G401 (cell line): ENCODE results near the gene DNAJB2. TPM values are rescaled to one million over a fixed set of nuclear protein-coding genes. Genes with fewer than 3 reads are reported as not detected.
"Not testable (repeated sequence)": the region's sequence is repeated elsewhere in the genome, so short reads cannot be mapped to it uniquely, and the experiment has no call there.

Experiments used
- DNase-seq: peaks from one replicate; pipeline ENCODE4 v3.0.0-alpha.2; 2015; ENCODE audit warnings: low spot score
- in situ Hi-C: cut with HindIII; loops from 2 replicates; pipeline ENCODE4 v1.10.0; 2016; ENCODE audit warnings: low sequenced_read_pairs, mixed read lengths
- total RNA-seq: library from RNA; depleted of rRNA; stranded (reverse); fragments of >200 nt; shearing (Covaris generic); gene quantifications from 2 replicates; pipeline ENCODE4 v1.2.3, GENCODE V29; 2014

Gene DNAJB2
- total RNA-seq, 1 experiment from 2014 or later, result 123 TPM

DNA sequence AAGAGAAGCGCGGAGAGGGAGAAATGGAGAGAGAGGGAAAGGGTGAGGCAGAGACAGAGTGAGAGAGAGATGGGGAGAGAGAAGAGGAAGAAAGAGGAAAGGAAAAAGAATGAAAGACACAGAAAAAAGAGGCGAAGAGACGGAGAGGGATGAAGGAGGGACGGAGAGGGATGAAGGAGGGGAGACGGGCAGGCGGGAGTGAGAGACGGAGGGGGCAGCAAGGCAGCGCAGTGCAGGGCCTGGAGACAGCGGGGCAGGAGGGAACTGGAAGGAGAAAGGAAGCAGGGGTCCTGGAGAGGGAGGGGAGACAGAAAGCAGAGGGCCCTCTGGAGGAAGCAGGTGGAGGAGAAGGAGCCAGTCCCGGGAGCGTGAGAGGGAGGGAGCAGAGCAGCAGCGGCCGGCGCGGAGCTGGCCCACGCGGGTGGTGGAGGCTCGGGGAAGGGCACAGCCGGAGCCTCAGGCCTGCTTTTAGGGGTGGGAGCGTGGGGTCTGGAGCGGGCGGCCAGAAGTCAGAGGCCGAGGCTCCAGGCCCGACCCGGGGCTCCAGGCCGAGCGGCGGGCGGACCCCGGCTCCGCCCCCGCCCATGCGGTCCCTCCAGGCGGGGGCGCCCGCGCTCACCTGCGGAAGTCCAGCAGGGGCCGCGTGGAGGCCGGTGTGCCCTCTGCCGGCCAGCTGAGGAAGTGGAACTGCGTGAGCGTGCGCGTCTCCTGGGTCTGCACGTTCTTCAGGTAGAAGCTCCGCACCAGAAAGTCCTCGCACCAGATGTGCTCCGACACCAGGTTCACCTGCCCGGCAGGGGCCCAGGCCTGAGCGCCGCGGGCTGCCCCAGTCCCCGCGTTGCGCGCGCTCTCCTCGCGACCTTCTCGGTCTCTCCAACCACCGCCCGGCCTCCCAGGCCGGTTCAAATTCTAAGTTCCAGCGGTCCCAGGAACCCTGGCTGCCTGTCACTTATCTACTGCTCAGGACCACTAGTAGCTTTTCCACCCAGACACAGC lies 15.5 kb downstream of the DNAJB2 start:
- in situ Hi-C loops, result no loop called here
- DNase-seq, result peak; percentile 86

DNA sequence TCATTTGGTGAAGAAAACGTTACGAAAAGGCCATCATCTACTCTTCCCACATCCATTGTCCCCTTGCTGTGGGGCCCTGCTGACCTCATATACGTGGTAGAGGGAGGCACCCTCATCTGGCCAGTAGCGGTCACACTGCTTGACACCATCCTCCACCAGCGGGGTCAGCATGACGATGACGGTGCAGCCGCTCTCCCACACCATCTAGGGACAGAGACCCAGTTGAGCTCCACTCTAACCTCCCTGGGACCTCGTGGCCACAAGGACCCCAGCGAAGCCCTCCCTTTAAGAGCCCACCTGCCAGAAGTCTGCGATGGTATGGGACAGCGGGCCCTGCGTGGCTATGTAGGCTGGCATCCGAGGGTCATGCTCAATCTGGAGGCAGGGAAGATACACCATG lies 17.0 kb downstream of the DNAJB2 start:
- in situ Hi-C loops, result no loop called here
- DNase-seq, result no peak

DNA sequence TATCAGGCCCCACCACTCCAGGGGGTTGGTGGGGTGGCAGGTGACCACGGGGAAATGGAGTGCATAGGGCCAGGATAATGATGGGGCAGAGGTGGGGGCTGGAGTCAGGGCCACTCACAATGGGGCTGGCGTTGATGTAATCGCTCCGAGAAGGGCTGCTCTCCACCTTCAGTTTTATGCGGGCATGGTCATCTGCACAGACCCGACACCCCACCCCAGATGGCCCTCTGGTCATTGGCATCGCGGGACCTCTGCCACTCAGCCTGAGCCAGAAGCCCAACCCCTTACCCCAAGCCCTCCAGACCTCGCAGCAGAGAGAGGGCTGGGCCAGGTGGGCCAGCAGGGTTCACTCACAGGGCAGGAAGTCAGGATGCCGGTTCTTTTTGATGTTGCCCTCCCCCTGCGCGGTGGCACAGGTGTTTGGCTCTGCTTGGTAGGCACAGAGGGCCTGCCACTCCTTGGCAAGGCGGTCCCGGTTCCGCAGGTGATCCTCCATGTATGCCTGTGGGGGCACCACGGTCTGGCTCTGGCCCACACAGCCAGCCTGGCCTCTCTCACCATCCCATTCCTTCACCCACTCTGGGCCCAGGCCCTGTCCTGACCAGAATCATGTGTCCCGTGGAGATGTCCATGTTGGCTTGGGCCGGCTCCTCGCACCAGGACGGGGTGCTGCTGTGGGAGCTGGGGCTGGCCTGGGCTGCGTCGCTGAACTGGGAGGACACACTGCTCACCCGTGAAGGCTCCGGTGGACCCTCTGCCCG lies 17.6 kb downstream of the DNAJB2 start:
- in situ Hi-C loops, result no loop called here

DNA sequence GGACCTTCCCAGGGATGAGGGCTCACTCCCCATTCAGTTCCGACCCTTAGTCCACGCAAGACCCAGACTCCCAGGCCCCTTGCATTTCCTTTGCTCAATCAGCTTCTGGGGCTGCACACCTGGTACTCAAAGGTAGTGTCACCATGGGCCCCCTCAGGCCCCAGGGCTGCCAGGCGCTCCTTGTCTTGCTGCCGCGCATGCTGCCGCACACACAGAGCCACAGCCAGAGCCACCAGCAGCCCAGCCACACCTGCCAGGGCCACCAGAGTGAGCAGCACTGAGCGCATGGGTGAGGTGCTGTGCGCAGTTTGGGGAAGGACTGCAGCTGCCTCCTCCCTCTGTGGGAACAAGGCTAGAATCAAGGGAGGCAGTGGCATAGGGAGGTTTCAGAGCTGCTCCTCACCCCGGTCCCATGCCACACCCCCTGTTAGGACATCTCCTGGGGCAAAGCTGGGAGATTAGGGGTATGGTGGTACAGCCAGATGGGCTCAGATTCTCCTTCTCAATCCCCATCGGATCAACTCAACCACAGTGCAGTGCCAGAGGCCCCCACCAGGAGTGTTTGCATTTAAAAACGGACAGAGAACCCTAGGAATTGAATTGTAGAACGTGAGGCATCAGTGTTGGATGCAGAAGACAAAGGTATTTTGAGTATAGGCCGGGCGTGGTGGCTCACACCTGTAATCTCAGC lies 18.7 kb downstream of the DNAJB2 start:
- no peak for DNase-seq
- in situ Hi-C loops, result no loop called here

More for the DNA sequence above, 17.6 kb downstream of the DNAJB2 start:
- no peak for DNase-seq

DNA sequence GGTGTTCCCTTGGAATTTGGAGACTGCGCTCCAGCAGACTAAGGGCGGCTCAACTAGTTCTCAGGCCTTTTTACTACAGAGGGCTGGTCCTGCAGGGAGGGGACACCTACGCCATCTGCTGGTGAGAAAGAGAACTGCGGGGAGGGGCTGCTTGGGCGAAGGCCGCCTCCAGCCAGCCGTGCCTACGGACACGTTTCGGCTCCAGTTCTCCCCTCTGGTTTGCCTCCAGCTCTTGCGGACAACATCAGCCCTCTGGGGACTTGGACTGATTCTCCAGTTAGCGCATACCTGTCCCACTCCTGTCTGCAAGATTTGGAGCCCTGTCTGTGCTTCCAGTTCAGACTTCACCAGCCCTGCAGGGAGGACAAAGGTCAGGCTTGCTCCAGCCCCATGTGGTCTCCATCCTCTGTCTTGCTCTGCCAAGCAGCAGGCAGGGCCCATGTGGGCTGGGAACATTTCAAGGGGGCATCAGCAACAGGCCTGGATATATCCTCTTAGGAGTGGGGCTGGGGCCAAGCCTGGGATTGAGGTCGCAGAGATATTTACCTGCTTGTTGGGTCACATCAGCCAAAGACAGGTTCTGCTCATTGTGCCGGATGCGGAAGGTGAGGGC lies 19.7 kb downstream of the DNAJB2 start:
- in situ Hi-C loops, result no loop called here

DNA sequence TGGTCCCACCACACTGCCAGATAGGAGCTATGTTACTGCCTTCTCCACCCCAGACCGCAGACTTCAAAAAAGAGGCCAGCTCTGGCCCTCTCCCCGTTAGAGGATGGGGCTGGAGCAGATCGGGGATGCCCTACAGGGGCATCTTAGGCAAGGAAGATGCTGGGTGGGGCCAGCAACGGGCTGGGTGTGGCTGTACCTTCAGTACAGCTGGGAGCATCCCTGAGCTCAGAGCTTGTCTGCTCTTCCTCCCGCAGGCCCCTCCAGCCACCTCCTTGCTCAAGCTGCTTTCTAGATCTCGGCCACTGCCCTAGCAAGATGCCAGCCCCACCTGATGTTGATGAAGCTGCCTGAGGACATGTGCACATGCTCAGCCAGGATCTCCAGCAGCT lies 20.2 kb downstream of the DNAJB2 start:
- DNase-seq, result no peak
- in situ Hi-C loops, result no loop called here

More for the DNA sequence above, 19.7 kb downstream of the DNAJB2 start:
- DNase-seq, result peak; percentile 87

DNA sequence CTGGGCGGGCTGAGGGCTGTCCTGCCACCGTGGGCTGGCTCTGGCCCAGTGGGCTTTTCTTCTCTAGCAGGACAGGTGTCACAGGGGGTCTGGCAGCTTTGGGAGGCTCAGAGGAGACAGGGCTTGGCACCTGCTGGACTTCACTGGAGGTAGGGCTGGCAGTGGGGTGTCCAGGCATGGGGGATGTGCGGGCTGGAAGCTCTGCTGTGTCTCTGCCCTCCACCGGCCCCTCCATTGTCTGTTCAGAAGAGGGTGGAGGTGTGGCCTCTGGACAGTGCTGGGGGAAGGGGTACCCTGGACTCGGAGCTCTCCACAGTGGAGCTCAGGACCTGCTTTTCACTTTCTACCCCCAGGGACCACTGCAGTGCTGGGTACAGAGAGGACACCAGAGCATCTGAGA lies 20.9 kb downstream of the DNAJB2 start:
- in situ Hi-C loops, result no loop called here
- DNase-seq, result no peak

DNA sequence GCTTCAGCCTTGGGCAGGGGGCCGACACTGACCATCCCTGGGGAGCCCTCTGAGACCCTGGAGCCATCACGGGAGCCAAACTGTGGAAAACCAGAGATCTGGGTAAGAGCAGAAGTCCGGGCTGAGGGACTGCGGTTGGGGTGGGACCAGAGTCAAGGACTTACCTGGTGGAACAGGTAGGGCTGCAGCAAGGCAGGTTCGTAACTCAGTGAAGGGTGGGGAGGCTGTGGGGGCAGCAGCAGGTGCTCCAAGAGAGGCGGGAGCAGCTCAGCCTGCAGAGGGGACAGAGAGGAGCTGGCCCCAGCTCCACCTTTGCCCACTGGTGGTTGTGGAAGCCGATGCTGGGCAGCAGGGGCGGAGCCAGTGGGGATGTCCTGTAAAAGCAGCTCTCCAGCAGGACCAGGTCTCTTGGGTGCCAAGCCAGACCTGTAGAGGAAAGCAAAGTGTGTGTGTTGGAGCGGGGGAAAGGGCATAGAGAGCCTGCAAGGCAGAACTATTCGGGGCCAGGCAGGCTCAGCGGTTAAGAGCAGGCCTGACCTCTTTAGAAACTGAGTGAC lies 23.3 kb downstream of the DNAJB2 start:
- in situ Hi-C loops, result no loop called here
- no peak for DNase-seq

DNA sequence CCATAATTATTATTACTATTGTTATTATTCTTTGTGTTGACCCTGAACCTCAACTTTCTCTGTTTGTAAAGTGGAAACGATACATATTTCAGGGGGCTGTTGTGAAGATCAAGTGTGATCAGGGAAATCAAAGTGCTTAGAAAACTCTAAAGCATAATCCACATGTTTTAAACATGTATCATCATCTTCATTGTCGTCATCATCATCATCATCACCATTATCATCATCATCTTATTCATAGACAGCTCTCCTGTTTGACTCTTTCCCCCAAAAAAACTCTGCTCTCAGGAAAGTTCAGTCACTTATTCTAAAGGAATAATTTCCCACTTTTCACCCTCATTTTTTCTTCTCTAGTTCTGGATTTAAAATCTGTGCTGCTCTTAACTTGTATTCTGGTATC lies 25.1 kb downstream of the DNAJB2 start:
- no peak for DNase-seq
- in situ Hi-C loops, result no loop called here

DNA sequence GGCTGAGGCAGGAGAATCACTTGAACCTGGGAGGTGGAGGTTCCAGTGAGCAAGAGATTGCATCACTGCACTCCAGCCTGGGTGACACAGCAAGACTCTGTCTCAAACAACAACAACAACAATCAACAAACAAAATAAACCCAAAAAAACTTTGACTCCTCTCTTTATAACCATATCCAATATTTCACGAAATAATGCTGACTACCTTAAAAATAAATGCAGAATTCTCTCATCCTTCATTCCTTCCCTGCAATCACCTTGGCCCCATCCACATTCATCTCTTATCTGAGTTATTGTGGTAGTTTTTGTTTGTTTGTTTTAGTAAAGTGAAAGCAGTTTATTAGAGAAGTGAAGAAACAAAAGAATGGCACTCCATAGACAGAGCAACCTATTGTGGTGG lies 26.9 kb downstream of the DNAJB2 start:
- in situ Hi-C loops, result no loop called here
- no peak for DNase-seq

DNA sequence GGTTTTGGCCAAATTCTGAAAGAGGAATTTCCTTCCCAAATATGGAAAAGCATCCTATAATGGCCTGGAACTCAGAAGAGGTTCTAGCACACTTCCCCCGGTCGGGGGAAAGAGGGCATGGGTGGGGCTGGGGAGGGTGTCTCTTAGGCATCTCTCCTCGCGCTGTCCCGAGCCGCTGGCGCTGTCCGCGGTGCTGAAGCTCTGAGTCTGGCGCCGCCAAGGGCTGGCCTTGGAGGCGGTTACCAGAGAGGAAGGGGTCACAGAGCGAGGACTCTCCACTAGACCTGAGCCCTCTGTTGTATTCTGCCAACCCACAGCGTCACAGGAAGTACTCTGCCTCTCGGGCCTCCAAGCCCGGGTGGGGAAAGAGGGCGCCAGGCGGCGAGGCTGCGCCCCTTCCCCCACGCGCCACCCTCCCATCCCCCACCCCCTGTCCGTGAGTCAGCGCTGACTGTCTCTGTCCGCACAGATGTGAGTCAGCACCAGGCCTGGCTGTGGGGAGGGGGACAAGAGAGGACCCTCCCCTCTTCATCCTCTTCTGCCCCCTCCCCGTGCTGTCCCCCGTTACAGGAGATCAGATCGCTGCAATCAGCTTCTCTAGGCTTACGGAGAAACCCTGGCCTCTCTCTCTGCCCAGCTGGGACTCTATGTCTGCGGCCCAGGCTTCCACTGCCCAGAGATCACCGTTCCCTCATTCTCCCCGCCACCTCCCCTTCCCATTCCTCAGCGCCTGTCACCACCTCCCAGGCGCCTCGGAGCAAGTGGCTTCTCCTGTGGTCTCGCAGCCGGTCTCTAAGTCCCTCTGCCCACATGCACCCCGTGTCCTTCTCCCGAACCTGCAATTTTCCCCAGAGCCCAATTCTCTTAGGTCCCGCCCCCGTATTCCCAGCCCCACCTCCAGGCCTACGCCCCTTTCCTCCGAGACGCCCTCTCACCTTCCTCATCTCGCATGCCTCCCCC lies 29.3 kb downstream of the DNAJB2 start:
- in situ Hi-C loops, result no loop called here
- peak; percentile 77 for DNase-seq

DNA sequence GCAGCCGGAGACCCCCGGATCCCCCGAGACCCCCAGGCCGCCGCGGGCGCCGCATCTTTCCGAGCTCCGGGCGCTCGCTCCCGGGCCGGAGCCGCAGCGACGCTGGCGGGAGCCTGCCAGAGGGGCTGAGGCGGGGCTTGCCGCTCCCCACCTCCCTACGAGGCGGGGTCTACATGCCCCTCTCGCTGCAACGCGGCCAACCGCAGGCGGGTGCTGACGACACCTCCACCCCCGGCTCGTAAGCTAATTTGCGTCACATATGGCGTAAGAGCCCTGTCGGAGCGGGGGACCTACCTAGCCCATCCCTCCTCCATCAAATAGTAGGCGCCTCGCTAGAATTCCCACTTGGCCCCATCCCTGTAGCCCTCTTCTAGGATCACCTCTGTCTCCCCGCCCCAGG lies 30.1 kb downstream of the DNAJB2 start, which contains the start of gene PTPRN:
Gene PTPRN (minus strand): TSS at position 124 of the 400 bp plus-strand sequence. CDS start 69 bp downstream, at position 55.
- in situ Hi-C loops, result no loop called here
- DNase-seq, result peak; percentile 79

DNA sequence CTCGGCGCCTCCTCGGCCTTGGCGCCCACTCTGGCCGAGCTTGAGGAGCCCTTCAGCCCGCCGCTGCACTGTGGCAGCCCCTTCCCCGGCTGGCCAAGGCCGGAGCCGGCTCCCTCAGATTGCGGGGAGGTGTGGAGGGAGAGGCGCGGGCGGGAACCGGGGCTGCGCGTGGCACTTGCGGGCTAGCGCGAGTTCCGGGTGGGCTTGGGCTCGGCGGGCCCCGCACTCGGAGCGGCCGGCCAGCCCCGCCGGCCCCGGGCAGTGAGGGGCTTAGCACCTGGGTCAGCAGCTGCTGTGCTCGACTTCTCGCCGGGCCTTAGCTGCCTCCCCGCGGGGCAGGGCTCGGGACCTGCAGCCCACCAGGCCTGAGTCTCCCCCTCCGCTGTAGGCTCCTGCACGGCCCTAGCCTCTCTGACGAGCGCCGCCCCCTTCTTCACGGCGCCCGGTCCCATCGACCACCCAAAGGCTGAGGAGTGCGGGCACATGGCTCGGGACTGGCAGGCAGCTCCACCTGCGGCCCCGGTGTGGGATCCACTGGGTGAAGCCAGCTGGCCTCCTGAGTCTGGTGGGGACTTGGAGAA lies 33.6 kb downstream of the DNAJB2 start:
- in situ Hi-C loops, DNase-seq: not testable (repeated sequence)

DNA sequence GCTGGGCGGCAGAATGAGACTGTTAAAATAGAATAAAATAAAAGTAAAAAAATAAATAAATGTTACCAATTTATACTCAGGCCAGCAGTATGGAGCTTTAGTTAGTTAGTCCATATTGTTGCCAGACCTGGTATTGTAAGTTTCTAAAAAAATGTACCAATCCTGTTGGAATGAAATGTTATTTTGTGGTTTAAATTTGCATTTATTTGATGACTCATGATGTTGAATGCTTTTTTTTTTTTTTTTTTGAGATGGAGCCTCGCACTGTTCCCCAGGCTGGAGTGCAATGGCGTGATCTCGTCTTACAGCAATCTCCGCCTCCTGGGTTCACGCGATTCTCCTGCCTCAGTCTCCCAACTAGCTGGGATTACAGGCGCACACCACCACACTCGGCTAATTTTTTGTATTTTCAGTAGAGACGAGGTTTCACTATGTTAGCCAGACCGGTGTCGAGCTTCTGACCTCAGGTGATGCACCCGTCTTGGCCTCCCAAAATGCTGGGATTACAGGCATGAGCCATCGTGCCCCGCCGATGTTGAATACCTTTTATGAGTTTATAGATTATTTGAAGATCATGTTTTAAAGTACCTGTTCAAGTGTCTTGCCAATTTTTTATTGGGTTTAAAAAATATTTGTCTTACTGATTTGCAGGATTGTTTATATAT lies 35.8 kb downstream of the DNAJB2 start:
- in situ Hi-C loops, result no loop called here
- no peak for DNase-seq

DNA sequence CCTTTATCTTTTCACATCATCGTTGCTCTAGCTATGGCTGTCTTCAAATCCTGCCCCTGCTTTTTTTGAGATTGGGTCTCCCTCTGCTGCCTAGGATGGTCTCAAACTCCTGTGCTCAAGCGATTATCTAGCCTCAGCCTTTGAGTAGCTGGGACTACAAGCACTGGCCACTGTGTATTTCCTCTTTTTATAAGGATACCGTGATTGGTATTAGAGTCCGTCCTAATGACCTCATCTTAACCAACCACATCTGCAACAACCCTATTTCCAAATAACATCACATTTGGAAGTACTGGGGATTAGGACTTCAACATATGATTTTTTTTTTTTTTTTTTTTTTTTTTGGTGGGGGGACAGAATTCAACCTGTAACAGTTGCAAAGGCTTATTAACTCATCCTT lies 44.3 kb downstream of the DNAJB2 start:
- in situ Hi-C loops, result no loop called here
- DNase-seq, result no peak

DNA sequence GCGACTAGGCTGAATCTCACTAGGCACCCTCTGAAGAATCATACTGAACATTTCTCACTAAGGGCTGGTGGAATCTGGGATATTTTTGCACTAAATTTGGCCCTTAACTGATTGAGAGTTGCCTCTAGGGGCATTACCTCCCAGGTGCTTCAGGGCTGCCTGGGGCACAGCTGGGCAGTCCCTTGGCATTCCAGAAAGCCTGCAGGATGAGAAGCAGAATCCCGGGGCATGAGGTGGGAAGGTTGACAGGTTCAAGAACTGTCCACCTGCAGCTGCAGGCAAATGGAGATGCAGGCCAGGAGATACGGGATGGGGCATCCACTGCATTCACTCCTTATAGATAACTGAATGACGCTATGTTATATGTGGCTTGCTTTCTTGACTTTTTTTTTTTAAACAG lies 46.0 kb downstream of the DNAJB2 start:
- in situ Hi-C loops, result no loop called here
- no peak for DNase-seq
